ENCODE measurements around the gene ENKD1.
"Not testable (repeated sequence)": the region's sequence is repeated elsewhere in the genome, so short reads cannot be mapped to it uniquely, and the experiment has no call there.

The ENKD1 gene, protein sequence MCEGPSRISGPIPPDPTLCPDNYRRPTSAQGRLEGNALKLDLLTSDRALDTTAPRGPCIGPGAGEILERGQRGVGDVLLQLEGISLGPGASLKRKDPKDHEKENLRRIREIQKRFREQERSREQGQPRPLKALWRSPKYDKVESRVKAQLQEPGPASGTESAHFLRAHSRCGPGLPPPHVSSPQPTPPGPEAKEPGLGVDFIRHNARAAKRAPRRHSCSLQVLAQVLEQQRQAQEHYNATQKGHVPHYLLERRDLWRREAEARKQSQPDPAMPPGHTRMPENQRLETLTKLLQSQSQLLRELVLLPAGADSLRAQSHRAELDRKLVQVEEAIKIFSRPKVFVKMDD

DNA sequence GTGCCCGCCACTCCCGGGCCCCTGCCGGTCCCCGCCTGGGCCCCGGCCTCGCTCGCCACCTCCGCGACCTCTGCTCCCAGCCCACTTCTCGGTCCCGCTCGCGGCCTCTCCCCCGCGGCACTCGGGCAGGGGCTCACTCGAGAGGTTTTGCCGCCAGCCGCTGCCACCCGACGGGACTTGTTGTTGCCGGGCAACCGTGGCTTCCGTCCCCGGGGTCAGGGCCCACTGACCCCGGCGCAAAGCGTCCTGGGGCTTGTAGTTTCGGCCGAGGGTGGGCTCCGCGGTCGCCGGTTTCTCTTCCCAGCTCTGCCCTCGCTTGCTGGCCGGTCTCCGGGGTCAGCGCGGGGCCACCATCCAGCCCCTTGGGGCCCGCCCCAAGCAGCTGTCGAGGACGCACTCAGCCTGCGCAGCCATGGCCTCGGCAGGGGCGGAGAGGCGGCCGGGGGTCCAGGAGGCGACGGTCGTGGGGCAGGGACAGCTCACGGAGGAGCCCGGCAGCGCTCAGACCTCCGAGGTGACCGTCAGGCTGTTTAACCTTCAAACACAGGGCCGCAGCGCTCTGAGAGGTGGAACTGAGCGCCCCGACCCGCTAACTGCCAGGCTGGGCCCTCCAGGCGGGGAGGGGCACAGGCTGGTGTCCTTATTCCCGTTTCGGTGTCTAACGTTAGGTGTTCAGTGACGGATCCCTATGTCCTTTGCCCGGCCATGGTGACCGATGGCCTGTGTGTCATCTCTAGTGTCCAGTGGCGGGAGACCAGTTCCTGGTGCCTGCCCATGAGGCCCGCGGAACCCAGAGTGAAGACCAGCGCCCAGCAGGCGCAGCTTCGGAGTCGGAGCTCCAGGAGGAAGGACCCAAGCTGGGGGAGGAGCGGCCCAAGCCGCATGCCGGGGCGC, at the start of gene ENKD1, which contains the start of gene C16orf86:
TSS of gene ENKD1 (minus strand) at position 192 of the 894 bp plus-strand sequence. CDS start 308 bp downstream, outside the sequence.
TSS of gene C16orf86 (plus strand) at position 256 of the 894 bp plus-strand sequence. CDS start at position 413, 157 bp downstream.
- DNase-seq (ENCODE audit: extremely low spot score, insufficient read length, low read depth), result peak; percentile 84
- FAIRE-seq, result peak; percentile 86

DNA sequence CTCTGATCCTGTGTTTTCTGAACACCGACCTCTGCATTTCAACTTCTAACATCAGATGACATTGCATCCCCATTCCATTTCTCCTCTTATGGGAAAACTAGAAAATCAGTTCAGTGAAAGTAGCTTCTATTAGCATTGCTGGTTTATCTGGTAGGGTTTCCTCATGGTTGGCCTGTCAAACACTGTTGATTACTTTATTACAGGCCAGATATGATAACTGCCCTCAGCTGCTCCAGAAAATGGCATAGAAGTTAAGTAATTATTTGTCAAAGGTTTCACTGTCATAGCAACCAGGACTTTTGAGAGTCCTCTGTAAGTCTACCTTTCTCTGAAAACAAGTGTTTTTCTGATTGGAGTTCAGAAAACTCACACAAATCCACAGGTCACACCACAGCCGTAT, 49.5 kb upstream of the ENKD1 start:
- FAIRE-seq, result no peak

DNA sequence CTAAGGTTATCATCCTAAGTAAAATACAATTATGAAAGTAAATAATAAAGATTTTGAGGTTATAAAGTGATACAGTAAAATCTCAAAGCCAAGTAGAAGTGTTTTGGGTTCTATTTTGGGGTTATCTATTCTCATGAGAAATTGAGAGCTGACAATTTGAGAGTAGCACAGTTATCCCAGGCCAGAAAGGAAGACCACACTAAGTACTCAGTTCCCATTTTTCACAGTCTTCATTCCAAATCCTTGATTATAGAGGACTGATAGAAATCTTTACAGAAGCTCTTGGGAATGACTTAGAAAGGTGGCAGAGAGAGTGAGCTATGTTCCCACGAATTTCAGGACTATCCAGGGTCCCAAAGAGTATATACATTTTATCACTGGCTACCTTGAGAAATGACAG, 48.0 kb upstream of the ENKD1 start:
- FAIRE-seq, result no peak
- DNase-seq (ENCODE audit: extremely low spot score, insufficient read length, low read depth), result no peak

More for the DNA sequence above, 49.5 kb upstream of the ENKD1 start:
- no peak for DNase-seq (ENCODE audit: extremely low spot score, insufficient read length, low read depth)

DNA sequence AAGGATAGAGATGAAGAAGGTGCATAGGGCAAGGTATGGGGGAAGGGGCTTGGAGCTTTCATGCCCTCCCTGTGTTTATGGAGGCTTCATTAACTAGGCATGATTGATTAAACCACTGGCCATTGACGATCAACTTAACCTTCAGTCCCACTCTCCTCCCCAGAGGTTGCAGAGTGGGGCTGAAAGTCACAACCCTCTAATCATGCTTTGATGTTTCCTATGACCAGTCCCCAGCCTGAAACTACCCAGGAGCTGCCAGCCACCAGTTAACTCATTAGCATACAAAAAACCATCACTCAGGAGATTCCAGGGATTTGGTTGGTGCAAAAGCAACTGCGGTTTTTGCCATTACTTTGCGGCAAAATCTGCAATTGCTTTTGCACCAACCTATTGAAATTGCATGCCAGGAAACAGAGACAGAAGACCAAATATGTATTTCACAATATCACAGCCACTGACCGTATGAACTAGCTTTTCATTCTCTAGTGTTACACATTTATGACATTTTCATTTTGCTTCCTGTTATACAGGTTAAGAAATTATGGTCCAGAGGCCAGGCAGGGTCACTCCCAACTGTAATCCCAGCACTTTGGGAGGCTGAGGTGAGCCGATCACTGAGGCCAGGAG, 47.2 kb upstream of the ENKD1 start:
- no peak for DNase-seq (ENCODE audit: extremely low spot score, insufficient read length, low read depth)
- no peak for FAIRE-seq

DNA sequence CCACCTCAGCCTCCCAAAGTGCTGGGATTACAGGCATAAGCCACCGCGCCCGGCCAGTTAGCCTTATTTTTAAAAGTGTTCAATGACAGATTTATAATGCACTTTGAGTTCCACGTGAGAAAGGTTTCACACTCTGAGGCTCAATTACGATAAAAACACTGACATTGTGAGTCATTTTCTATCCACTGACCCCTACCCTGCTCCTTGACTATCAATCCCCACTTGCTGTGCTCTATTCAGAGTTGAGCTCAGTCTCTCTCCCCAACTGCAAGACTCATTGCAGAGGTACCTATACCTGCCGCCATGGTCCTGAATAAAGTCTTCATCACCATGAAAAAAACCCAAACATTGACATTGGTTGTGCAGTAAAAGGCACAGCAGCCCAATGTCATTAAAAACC, 44.1 kb upstream of the ENKD1 start:
- no peak for FAIRE-seq
- no peak for DNase-seq (ENCODE audit: extremely low spot score, insufficient read length, low read depth)

DNA sequence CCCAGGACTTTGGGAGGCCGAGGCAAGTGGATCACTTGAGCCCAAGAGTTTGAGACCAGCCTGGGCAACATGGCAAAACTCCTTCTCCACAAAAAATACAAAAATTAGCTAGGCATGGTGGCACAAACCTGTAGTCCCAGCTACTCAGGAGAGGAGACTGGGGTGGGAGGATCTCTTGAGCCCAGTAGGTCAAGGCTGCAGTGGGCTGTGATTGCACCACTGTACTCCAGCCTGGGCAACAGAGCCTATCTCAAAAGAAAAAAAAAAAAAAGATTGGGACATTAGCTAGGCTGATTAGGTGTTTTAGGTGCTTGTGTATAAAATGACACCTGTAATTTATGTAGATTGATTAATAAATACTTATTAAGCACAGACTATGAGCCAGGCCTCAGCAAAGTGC, 42.5 kb upstream of the ENKD1 start:
- DNase-seq (ENCODE audit: extremely low spot score, insufficient read length, low read depth), result no peak
- no peak for FAIRE-seq

DNA sequence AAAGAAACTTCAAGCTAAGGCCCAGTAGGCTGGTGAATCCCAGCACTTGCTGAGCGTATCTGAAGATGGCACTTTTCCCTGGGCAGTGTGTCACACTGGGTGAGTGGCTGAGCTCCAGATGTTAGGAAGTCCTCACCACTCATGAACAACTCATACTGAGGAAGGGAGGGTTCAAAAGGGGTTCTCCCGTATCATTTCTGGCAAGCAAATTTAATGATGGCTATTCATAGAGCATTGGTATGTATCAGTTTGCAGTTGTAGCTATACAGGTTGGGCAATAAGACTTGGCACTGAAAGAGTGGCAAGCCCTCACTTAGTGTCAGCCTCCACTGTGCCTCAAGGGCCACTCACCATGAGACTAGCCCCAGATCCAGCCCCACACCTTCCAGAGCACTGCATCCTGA, 41.8 kb upstream of the ENKD1 start:
- FAIRE-seq (no peak), DNase-seq (ENCODE audit: extremely low spot score, insufficient read length, low read depth) (no peak)

DNA sequence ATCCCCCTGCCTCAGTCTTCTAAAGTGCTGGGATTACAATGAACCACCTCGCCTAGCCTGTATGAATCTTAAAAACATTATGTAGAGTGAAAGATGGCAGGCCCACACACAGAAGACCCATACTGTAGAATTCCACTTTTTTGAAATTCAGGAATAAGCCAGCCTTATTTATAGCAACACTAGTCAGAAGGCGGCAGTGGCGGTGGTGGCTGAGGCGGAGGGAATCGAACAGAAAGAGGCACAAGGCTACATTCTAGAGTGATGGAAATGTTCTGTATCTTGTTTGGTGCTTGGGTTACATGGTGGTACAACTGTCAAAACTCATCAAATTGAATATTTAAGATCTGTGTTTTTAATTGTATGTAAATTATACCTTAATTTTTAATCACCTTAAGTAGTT, 41.2 kb upstream of the ENKD1 start:
- DNase-seq (ENCODE audit: extremely low spot score, insufficient read length, low read depth), result no peak
- no peak for FAIRE-seq

DNA sequence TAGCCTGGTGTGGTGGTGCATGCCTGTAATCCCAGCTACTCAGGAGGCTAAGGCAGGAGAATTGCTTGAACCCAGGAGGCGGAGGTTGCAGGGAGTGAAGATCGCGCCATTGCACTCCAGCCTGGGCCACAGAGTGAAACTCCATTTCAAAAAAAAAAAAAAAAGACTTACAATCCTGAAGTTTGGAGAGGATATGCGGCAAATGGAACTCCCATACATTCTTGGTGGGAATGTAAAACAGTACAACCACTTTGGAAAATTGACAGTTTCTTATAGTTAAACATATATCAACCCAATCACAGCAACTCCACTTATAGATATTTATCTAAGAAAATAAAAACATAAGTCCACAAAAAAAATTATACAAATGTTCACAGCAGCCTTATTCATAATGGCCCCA, 40.7 kb upstream of the ENKD1 start:
- DNase-seq (ENCODE audit: extremely low spot score, insufficient read length, low read depth) (no peak), FAIRE-seq (no peak)

DNA sequence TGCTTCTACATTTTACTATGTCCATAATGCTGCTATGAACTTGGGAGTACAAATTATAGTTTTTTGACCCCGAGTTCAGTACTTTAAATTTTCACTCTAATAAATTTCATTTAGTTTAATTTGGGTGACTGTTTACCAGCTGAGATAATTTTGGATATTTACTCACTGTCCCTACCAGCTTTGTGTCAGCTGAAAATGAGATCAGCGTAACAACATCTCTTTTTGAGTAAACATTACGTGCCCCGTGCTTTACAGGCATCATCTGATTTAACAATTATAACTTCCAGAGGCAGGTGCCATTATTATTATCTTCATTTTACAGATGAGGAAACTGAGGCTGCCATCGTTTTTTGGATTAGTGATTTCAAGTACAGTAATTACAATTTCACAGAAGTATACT, 37.6 kb upstream of the ENKD1 start:
- FAIRE-seq, result no peak

DNA sequence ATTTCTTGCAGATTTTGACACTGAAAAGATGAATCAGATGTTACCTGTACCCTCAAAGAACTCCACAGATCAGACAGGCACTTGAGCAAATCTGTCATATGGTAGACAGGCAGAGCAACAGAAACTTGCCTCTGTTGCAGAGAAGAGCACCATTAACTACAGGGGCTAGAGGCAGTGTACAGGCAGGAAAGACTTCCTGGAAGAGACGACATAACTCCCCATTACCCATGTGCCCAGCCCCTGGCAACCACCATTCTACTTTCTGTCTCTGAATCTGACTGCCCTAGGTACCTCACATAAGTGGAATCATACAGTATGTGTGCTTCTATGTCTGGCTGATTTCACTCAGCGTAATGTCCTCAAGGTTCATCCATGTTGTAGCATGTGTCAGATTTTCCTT, 37.1 kb upstream of the ENKD1 start:
- DNase-seq (ENCODE audit: extremely low spot score, insufficient read length, low read depth) (no peak), FAIRE-seq (no peak)

More for the DNA sequence above, 37.6 kb upstream of the ENKD1 start:
- DNase-seq (ENCODE audit: extremely low spot score, insufficient read length, low read depth), result no peak

DNA sequence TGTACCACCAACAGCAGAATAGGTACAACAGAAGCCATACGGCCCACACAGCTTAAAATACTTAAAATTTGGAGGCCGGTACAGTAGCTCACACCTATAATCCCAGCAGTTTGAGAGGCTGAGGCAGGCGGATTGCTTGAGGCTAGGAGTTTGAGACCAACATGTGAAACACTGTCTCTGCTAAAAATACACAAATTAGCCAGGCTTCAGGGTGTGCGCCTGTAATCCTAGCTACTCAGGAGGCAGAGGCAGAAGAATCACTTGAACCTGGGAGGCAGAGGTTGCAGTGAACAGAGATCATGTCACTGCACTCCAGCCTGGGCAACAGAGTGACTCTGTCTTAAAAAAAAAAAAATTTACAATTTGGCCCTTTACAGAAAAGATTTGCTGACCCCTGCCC, 35.6 kb upstream of the ENKD1 start:
- FAIRE-seq (no peak), DNase-seq (ENCODE audit: extremely low spot score, insufficient read length, low read depth) (no peak)

DNA sequence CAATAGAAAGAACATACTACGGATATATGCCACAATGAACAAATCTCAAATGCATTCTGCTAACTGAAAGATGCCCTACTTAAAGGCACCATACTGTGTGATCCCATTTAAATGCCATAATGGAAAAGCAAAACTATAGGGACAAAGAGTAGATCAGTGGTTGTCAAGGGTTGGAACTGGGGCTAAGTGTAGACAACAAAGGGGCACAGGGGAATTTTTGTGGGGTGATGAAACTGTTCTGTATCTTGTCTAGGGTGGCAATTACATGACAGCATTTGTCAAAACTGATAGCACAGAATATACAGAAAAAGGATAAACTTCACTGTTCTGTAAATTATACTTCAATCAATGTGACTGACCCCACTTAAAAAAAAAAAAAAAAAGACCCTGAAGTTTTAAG, 34.9 kb upstream of the ENKD1 start:
- DNase-seq (ENCODE audit: extremely low spot score, insufficient read length, low read depth) (no peak), FAIRE-seq (no peak)

DNA sequence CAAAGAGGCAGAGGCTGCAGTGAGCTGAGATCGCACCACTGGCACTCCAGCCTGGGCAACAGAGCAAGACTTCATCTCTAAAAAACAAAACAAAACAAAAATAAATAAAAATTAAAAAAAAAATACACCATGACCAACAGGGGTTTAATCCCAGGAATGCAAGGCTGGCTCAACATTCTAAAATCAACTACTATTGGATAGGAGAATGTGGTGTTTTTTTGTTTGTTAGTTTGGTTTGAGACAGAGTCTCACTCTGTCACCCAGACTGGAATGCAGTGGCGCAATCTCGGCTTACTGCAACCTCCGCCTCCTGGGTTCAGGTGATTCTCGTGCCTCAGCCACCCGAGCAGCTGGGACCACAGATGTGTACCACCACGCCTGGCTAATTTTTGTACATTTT, 32.7 kb upstream of the ENKD1 start:
- DNase-seq (ENCODE audit: extremely low spot score, insufficient read length, low read depth) (no peak), FAIRE-seq (no peak)

DNA sequence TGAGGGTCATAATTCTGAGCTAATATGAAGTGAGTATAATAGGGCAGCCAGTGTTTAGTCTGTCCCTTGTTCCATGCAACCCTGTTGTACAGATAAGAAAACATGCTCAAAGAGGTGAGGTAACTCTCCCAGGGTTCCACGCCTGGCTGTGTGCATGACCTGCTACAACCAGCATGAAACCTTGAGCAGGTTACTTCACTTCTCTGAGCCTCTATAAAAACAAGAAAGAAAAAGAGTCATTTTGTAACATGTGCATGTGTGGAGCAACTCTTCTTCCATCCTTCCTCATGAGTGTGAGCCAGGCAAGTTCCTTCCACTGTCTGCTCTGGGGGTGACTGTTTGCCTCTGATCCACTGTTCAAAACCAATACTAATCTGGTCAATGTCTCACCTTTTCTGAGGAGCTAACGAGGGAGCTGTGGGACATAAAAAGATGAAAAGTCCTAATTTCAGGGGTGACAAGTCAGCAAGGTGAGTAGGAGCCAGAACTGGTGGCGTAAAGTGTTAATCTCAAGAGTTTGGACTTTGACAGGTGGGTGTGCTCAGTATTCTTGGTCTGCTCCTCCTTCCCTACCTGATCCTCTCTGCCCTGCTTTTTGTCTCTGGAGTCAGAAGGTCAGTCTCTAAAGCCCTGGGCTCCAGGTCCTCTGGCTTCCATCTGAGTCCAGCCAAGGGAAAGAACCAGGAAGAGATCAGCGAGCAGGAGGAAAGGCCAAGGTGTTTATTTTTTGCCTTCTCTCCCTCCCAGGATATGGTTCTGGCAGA, 31.1 kb upstream of the ENKD1 start:
- FAIRE-seq (no peak), DNase-seq (ENCODE audit: extremely low spot score, insufficient read length, low read depth) (no peak)

DNA sequence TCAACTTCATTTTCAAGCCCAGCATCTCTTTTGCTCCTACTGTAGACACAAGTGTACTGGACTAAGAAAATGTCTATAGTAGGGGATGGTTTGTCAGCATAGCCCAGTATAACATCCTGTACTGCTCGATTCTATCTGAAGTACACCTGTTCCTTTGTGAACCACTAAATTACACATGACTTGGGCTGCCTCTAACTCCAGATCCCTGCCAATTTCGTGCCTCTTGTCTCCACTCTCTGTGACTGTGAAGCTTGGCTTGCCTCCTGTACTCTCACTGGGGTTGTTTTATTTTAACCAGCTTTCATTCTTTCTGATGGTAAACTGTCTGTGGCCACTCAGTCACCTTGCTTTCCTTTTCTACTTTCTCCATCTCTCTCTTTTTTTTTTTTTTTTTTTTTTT, 28.1 kb upstream of the ENKD1 start:
- FAIRE-seq (no peak), DNase-seq (ENCODE audit: extremely low spot score, insufficient read length, low read depth) (no peak)

DNA sequence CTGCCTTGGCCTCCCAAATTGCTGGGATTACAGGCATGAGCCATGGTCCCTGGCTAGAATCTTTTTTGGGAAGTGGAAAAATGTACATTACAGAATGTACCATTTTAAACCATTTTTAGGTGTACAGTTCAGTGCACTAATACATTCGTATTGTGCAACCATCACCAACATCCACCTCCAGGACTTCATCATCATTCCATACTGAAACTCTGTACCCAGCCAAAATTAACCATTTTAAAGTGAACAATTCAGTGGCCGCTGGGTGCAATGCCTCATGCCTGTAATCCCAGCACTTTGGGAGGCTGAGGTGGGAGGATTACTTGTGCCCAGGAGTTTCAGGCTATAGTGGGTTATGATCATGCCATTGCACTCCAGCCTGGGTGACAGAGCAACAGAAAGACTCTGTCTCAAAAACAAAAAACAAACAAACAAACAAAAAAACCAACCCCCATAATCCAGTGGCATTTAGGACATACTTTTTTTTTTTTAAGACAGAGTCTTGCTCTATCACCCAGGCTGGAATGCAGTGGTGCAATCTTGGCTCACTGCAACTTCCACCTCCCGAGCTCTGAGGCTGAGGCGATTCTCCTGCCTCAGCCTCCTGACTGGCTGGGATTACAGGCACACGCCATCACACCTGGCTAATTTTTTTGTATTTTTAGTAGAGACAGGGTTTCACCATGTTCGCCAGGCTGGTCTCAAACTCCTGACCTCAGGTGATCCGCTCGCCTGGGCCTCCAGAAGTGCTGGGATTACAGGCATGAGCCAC, 27.2 kb upstream of the ENKD1 start:
- not testable (repeated sequence) for FAIRE-seq; DNase-seq (ENCODE audit: extremely low spot score, insufficient read length, low read depth)

DNA sequence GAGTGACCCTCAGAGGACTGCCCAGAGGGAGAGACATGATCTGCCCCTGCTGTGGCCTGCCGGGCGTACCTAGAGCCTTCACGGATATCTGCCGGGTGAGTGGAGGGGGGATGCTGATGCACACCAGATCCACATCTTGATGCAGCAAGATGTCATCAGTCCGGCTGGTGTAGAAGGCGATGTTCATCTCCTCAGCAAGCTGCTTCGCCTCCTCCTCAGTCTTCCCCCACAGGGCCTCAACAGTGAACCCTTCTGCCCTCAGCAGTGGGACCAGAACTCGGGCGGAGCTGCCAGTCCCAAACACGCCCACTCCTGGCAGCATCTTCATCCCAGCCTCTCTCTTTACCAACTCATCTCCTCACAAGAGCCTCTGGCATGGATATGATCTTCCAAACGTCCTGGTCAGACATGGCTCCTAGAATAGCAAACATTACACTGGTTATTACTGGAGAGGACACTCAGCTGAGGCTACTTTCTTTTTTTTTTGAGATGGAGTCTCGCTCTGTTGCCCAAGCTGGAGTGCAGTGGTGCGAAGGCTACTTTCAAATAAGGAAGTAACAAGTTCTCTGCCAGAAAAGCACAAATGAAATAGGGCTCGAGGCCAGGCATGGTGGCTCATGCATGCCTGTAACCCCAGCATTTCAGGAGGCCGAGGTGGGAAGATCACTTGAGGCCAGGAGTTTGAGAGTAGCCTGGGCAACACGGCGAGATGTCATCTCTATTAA, 19.0 kb upstream of the ENKD1 start:
- FAIRE-seq (peak; percentile 80), DNase-seq (ENCODE audit: extremely low spot score, insufficient read length, low read depth) (no peak)

DNA sequence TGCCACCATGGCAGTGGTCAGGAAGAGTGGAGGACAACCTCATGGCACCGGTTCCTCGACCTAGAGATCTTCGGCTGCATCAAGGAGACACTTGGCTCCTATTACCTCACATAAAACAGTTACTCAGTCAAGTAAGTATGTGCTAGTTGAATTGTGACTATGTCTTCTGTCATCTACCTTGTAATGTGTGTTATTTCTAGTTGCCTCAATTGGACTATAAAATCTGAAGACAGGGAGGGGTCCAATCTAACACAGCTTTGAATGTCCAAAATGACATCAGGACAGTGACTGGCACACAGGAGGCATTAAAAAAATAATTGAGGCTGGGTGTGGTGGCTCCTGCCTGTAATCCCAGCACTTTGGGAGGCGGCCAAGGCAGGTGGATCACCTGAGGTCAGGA, 17.2 kb upstream of the ENKD1 start:
- no peak for DNase-seq (ENCODE audit: extremely low spot score, insufficient read length, low read depth)
- no peak for FAIRE-seq

Data from GM18507 (cell line).